ELF-1 (cell line): ENCODE data around the gene NDUFA13.
A peak's percentile ranks its signal among the peaks of the same experiment; 100 is the strongest.

Experiments used
- DNase-seq: peaks from one replicate; pipeline ENCODE4 v3.0.0-alpha.2; 2016; ENCODE audit warnings: low read depth, low spot score

Gene NDUFA13

GRCh38 chr19:19507354-19507753 lies 8.7 kb upstream of the NDUFA13 start:
- DNase-seq: no peak

- DNase-seq: no peak
These were observed 7.8 kb upstream of the NDUFA13 start for GRCh38 chr19:19508217-19508616.

GRCh38 chr19:19510432-19510831 lies 5.6 kb upstream of the NDUFA13 start:
- DNase-seq: peak; percentile 68

GRCh38 chr19:19513682-19514081 lies 2.3 kb upstream of the NDUFA13 start:
- DNase-seq: no peak

- no peak for DNase-seq
These were observed 1.8 kb upstream of the NDUFA13 start for GRCh38 chr19:19514215-19514657.

- no peak for DNase-seq
These were observed 964 bp upstream of the NDUFA13 start, which contains the start of gene TSSK6 for GRCh38 chr19:19514881-19515641. Gene TSSK6 (minus strand): TSS chr19:19515548. CDS start chr19:19515427, 121 bp downstream.

- no peak for DNase-seq
These were observed 1.2 kb downstream of the NDUFA13 start for GRCh38 chr19:19517235-19517619.

- DNase-seq: no peak
These were observed 5.0 kb downstream of the NDUFA13 start for GRCh38 chr19:19520989-19521388.

GRCh38 chr19:19523177-19523576 lies 7.2 kb downstream of the NDUFA13 start:
- DNase-seq: no peak

- no peak for DNase-seq
These were observed 8.0 kb downstream of the NDUFA13 start for GRCh38 chr19:19524053-19524452.

GRCh38 chr19:19525611-19526380 lies 9.8 kb downstream of the NDUFA13 start:
- DNase-seq: no peak

- DNase-seq: no peak
These were observed 10.8 kb downstream of the NDUFA13 start for GRCh38 chr19:19526581-19527370.

GRCh38 chr19:19527371-19527656 lies 11.3 kb downstream of the NDUFA13 start:
- DNase-seq: no peak

- no peak for DNase-seq
These were observed 11.9 kb downstream of the NDUFA13 start for GRCh38 chr19:19527674-19528625.

GRCh38 chr19:19528721-19529490 lies 12.9 kb downstream of the NDUFA13 start, which contains the start of gene YJEFN3:
Gene YJEFN3 (plus strand): TSS chr19:19528911. CDS start chr19:19528933, 22 bp downstream.
- DNase-seq: peak; percentile 75

GRCh38 chr19:19529783-19530422 lies 13.9 kb downstream of the NDUFA13 start:
- no peak for DNase-seq

- DNase-seq: no peak
These were observed 14.4 kb downstream of the NDUFA13 start for GRCh38 chr19:19530423-19530804.

GRCh38 chr19:19530889-19531288 lies 14.9 kb downstream of the NDUFA13 start:
- no peak for DNase-seq

- DNase-seq: peak; percentile 88
These were observed 16.2 kb downstream of the NDUFA13 start for GRCh38 chr19:19531951-19532805.
